H1 (cell line): Measurements from ENCODE around the gene PAK5. TPM values are rescaled to one million over a fixed set of nuclear protein-coding genes. Genes with fewer than 3 reads are reported as not detected.

Experiments
- PHF8 ChIP-seq: fragments of 200-600 bp; sonication (generic); conservative IDR thresholded peaks from 2 replicates; pipeline ENCODE4 v1.7.1; 2012; ENCODE audit warnings: low read depth, mild to moderate bottlenecking, inconsistent platforms, low read length, moderate library complexity
- TBP ChIP-seq: IDR thresholded peaks from 2 replicates; pipeline ENCODE4 v1.6.1; 2011; ENCODE audit warnings: low read depth, low read length, improper control_type of control experiment
- polyA plus RNA-seq, 7 experiments: library from polyadenylated mRNA; depleted of rRNA in 3 of 7; stranded (reverse) in 5 of 7; unstranded in 2 of 7; fragments of >200 nt in 5 of 7; fragments of 200-250 nt in 2 of 7; gene quantifications; 1 replicate in 5 of 7; 2 replicates in 1 of 7; 4 replicates in 1 of 7; pipeline versions ENCODE4 v1.2.1 to v1.2.3, GENCODE V29; 2011 to 2013; ENCODE audit warnings: missing spikeins in 2 of 7, mixed read lengths in 2 of 7
- total RNA-seq: library from RNA; stranded (reverse); fragmentation: NEBNext Ultra II Directional; extraction: Animal tissue kit (Norgen Biotek cat#: 25700); gene quantifications from 2 replicates; pipeline ENCODE4 v1.2.1, GENCODE V29; 2021

Gene PAK5
- total and polyA plus RNA-seq, 2 of the 8 experiments (the other 6 are each of a cell fraction or from before 2014, with no cell fraction given): 0.54 to 0.80 TPM

DNA sequence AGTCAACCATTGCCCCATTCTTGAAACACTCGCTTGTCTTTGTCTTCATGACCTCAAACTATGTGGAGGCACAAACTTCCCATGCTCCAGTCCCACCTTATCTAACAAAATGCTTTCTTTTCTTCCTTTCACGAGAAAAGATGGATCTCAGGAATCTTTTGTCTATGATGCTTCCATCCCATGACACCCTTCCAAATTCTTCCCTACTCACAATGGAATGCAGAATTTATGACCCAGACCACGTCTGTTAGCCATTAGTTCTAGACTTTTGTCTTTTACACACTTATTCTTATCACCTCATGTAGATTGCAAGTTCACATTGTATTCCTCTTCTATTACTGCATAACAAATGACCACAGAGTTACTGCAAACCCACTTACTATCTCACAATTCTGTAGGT is 348.7 kb downstream of the PAK5 start (continued):
- TF ChIP-seq PHF8 (no peak), TBP (no peak)
- TF ChIP-seq, all 59 proteins: peak for 0
